IgD-negative memory B cell (primary cell): ENCODE data around the gene ACTR2. TPM values are rescaled to one million over a fixed set of nuclear protein-coding genes. Genes with fewer than 3 reads are reported as not detected.

Experiments
- H3K27ac Mint-ChIP-seq, 3 donors: one replicate each; pipeline ENCODE4 v1.8.0; 2020 to 2022; ENCODE audit warnings: mild to moderate bottlenecking in 3 of 3, mixed read lengths in 3 of 3, moderate library complexity in 1 of 3
- H3K27me3 Mint-ChIP-seq: one replicate; pipeline ENCODE4 v1.8.0; 2021; ENCODE audit warnings: mixed read lengths
- H3K36me3 Mint-ChIP-seq: one replicate; pipeline ENCODE4 v1.8.0; 2020; ENCODE audit warnings: mild to moderate bottlenecking, mixed read lengths
- H3K4me1 Mint-ChIP-seq, 3 donors: one replicate each; pipeline ENCODE4 v1.8.0; 2020 to 2022; ENCODE audit warnings: mixed read lengths in 3 of 3, mild to moderate bottlenecking in 1 of 3
- H3K4me3 Mint-ChIP-seq, 4 donors: one replicate each; pipeline ENCODE4 v1.8.0; 2020 to 2022; ENCODE audit warnings: mild to moderate bottlenecking in 4 of 4, mixed read lengths in 4 of 4, moderate library complexity in 3 of 4
- H3K9me3 Mint-ChIP-seq, 3 donors: one replicate each; pipeline ENCODE4 v1.8.0; 2020 to 2021; ENCODE audit warnings: mixed read lengths in 3 of 3, mild to moderate bottlenecking in 1 of 3
- polyA plus RNA-seq: library from polyadenylated mRNA; unstranded; fragments of 300-500 nt; fragmentation: Illumina TruSeq; gene quantifications from one replicate; pipeline ENCODE4 v1.2.3, GENCODE V29; 2021

The ACTR2 gene
- polyA plus RNA-seq, 1 donor from 2014 or later, result 296 TPM

DNA sequence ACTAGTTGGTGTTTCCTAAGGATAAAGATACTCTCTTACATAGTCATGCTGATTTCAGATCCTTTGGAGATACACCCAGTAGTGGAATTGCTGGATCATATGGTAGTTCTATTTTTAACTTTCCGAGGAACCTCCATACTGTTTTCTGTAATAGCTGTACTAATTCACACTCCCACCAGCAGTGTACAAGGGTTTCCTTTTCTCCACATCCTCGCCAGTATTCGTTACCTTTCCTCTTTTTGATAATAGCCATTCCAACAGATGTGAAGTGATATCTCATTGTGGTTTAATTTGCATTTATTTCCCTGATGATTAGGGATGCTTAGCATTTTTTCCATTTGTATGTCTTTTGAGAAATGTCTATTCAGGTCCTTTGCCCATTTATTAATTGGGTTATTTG, 34.0 kb downstream of the ACTR2 start:
- Mint-ChIP-seq H3K27ac (no peak overlapping the region), H3K4me3 (no peak overlapping the region), H3K36me3 (no peaks in the 10 kb centered on the region)

DNA sequence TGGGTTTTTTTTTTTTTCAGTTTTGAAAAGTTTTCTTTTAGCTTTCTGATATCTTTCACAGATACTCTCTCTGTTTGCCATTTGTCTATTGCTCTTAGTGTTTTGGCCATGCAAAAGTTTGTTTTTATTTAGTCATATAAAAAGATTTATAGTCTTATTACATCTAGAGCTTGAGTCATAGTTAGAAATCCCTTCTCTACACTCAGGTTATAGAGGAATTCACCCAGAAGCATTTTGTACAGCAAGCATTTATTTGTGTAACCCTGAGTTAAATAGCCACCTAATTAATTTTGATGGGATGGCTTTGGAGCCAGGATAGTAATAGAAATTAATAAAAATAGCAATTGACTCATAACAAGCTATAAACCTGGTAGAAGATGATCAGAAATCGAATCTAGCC, 35.6 kb downstream of the ACTR2 start:
- Mint-ChIP-seq H3K9me3 (no peaks in the 10 kb centered on the region), H3K4me3 (no peak overlapping the region), H3K27me3 (no peaks in the 10 kb centered on the region), H3K36me3 (peaks cover 2% of the 10 kb centered on the region), H3K4me1 (peaks cover 4 to 8% (median 5%) of the 10 kb centered on the region in 3 donors), H3K27ac (peak overlapping the region in 1 of 3 donors; percentile 16)

More for the DNA sequence above, 34.0 kb downstream of the ACTR2 start:
- peaks cover 4 to 11% (median 6%) of the 10 kb centered on the region in 3 donors for H3K4me1 Mint-ChIP-seq
- H3K9me3 Mint-ChIP-seq, result no peaks in the 10 kb centered on the region
- no peaks in the 10 kb centered on the region for H3K27me3 Mint-ChIP-seq

DNA sequence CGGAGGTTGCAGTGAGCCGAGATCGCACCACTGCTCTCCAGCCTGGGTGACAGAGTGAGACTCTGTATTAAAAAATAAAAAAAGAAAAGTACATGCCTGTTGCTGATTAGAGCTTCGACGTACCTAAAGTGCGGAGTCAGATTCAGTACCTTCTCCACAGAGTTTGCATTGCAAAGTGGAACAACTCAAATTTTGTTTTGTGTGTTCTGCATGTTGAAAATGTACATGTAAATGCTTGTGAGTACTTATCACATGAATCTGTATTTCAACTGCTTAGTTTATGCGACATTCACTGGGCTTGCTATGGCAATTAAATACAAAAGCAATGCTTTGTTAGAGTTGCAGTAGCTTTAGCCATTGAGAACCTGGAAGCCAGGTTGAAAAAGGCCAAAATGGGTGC, 36.4 kb downstream of the ACTR2 start:
- H3K4me3 Mint-ChIP-seq, result no peak overlapping the region
- peaks cover 2 to 4% (median 3%) of the 10 kb centered on the region in 3 donors for H3K4me1 Mint-ChIP-seq
- peaks cover 2% of the 10 kb centered on the region for H3K36me3 Mint-ChIP-seq
- H3K27me3 Mint-ChIP-seq, result no peaks in the 10 kb centered on the region
- no peaks in the 10 kb centered on the region for H3K9me3 Mint-ChIP-seq
- peak overlapping the region in 1 of 3 donors; percentile 63 for H3K27ac Mint-ChIP-seq

DNA sequence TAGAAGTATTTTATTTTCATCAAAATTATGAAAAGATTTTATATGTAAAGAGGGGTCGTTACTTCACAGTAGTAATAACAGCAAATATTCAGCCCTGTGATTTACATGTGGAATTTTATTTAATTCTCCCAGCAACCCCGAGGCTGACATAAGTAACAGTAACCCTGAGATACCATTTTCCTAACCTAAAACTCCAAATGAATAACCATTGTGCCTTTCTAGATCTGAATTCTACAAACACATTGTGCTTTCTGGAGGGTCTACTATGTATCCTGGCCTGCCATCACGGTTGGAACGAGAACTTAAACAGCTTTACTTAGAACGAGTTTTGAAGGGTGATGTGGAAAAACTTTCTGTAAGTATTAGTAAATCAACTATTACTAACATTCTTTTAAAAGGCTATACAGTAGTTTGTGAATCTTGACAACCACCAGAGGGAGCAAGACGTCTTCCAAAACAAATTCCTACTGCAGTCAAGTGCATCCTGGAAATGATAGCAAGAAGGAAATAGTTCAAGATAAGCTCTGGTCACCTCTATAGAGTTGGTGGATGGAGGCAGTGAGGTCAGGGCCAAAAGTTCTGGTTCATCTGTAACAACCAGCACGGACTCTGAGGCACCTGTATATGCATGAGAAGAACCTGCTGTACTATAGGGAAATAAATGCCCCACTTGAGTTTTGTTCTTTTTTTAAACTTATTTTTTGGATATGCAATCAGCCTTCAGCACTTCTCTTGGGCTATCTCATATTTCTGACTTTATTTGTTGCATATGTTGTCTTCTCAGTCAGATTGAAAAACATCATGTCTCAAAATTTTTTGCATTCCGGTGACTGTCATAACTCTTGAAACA, 37.4 kb downstream of the ACTR2 start:
- H3K4me1 Mint-ChIP-seq, result peaks cover 2 to 4% (median 3%) of the 10 kb centered on the region in 3 donors
- H3K27me3 Mint-ChIP-seq, result no peaks in the 10 kb centered on the region
- H3K9me3 Mint-ChIP-seq, result no peaks in the 10 kb centered on the region
- H3K27ac Mint-ChIP-seq, result no peak overlapping the region
- no peak overlapping the region for H3K4me3 Mint-ChIP-seq
- H3K36me3 Mint-ChIP-seq, result peaks cover 2% of the 10 kb centered on the region

DNA sequence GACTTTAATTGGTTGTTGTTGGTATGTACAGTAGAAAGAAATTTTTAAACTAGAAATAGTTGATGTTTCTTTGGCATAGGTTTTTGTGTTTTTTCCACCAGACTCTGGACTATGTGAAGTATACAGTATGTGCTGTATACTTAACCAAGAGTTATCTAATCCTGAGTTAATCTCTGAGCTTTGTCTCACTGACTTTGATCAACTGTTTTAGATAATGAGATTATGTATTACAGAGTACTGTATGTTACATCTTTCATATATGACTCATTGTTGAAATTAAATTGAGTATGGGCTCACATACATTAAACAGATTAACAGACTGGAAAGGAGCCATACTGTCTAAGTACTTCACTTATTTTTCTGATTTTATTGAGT, 38.0 kb downstream of the ACTR2 start:
- no peaks in the 10 kb centered on the region for H3K9me3 Mint-ChIP-seq
- H3K27ac Mint-ChIP-seq, result no peak overlapping the region
- H3K36me3 Mint-ChIP-seq, result peaks cover 2% of the 10 kb centered on the region
- H3K4me3 Mint-ChIP-seq, result no peak overlapping the region
- peaks cover 1 to 4% (median 2%) of the 10 kb centered on the region in 3 donors for H3K4me1 Mint-ChIP-seq
- H3K27me3 Mint-ChIP-seq, result no peaks in the 10 kb centered on the region

DNA sequence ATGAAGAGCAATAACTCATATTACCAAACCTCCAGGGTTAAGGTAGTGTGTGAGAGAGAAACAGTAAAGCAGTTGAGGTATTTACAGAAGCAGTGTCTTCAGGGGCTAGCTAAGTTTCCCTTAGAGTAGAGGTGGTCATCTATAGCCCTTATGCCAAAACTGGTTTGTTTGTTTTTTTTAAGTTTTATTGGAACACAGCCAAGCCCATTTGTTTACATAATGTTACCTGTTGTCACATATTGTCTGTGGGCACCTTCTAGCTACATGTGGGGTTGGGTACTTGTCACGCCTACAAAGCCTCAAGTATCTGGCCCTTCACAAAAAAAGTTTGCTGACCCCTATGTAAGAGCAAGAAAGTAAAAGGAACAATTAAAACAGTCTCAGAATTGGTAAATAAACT, 39.4 kb downstream of the ACTR2 start:
- Mint-ChIP-seq H3K27ac (no peak overlapping the region), H3K27me3 (no peaks in the 10 kb centered on the region), H3K9me3 (no peaks in the 10 kb centered on the region), H3K4me1 (peaks cover 0 to 4% (median 1%) of the 10 kb centered on the region in 3 donors), H3K4me3 (no peak overlapping the region), H3K36me3 (peaks cover 2% of the 10 kb centered on the region)

DNA sequence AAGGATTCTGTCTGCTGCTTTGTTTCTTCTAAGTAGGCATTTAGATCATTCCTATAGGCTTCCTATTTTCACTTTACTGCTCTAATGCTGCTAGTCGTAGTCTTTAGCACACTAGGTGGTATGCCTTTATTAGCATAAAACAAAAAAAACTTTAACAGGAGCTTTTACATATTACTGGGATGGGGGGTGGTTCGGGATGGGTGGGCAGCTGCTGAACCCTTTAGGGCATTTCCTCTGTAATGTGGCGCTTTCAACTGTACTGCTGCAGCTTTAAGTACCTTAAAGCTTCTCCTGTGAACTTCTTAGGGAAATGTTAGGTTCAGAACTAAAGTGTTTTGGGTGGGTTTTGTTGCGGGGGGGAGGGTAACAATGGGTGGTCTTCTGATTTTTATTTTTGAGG, 41.3 kb downstream of the ACTR2 start:
- Mint-ChIP-seq H3K9me3 (no peaks in the 10 kb centered on the region), H3K36me3 (peaks cover 2% of the 10 kb centered on the region), H3K4me1 (peaks cover 0 to 4% (median 1%) of the 10 kb centered on the region in 3 donors), H3K27ac (no peak overlapping the region), H3K27me3 (no peaks in the 10 kb centered on the region), H3K4me3 (no peak overlapping the region)

DNA sequence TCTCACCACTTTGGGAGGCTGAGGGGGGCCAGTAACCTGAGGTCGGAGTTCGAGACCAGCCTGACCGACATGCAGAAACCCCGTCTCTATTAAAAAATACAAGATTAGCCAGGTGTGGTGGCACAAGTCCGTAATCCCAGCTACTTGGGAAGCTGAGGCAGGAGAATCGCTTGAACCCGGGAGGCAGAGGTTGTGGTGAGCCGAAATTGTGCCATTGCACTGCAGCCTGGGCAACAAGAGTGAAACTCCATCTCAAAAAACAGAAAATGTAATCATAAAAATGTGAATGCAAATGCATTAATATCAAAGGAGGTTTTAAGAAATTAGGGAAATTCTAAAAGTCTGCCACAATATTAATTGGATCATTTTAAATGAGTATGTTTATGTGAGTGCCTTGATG, 45.7 kb downstream of the ACTR2 start:
- Mint-ChIP-seq H3K4me1 (peaks cover 0 to 3% (median 1%) of the 10 kb centered on the region in 3 donors), H3K27ac (no peak overlapping the region), H3K9me3 (no peaks in the 10 kb centered on the region), H3K27me3 (no peaks in the 10 kb centered on the region), H3K36me3 (peaks cover 2% of the 10 kb centered on the region), H3K4me3 (no peak overlapping the region)

DNA sequence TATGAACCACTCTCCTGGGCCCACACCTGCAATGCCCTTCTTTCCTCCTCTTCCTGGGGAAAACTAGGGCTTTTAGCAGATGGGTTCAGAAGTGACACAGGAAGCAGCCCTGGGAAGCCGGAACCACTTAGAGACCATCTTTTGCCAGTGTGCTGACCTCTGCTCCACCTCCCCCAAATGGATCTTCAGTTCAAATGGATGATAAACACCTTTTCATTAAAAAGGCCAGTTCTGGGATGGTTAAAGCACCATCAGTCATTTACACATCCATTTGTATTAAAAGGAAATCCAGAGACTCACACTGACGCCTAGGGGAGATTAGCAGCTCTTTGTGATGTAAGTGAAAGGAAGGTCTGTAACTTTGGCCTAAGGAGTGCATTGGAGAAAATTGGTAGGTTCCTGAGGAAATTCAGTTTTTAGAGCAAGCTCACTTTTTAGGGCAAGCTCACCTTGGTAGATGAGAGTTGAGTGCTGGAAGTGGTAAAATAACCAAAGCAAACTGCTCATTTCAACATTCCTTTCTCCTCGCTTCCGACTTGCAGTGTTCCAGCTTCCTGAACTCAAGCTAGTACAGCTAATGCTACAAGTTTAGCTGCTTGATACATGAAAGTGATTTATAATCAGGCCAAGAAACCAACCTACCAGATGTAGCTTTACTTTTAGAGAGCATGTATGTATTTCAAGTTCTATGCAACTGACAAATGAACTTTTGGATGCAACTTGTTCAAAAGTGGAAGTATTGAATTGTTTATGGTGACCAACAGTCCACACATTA, 47.7 kb downstream of the ACTR2 start:
- Mint-ChIP-seq H3K27ac (no peak overlapping the region), H3K4me1 (peaks cover 6 to 8% (median 7%) of the 10 kb centered on the region in 3 donors), H3K27me3 (peaks cover 2% of the 10 kb centered on the region), H3K36me3 (peaks cover 2% of the 10 kb centered on the region), H3K9me3 (no peaks in the 10 kb centered on the region), H3K4me3 (no peak overlapping the region)

DNA sequence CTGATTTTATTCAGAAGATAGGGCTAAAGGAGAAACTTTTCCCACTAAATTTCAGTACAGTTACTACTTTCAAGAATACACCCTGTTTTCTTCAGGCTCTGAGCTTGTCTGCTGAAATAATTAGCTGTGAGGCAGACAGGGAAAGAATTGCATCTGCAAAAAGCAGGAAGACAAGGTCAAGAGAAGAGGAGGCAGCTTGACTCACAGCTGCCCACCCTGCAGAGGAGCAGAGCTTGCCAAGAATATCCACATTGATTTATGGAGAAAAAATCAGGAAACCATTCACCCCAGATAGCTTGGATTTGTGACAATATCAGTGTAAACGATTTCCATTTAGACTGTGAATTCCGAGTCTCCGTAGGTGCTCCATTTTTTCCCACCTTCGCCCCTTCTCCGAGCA, 49.0 kb downstream of the ACTR2 start:
- peaks cover 6 to 8% (median 7%) of the 10 kb centered on the region in 3 donors for H3K4me1 Mint-ChIP-seq
- peaks cover 2% of the 10 kb centered on the region for H3K36me3 Mint-ChIP-seq
- no peaks in the 10 kb centered on the region for H3K9me3 Mint-ChIP-seq
- H3K27me3 Mint-ChIP-seq, result peaks cover 2% of the 10 kb centered on the region
- no peak overlapping the region for H3K4me3 Mint-ChIP-seq
- no peak overlapping the region for H3K27ac Mint-ChIP-seq

DNA sequence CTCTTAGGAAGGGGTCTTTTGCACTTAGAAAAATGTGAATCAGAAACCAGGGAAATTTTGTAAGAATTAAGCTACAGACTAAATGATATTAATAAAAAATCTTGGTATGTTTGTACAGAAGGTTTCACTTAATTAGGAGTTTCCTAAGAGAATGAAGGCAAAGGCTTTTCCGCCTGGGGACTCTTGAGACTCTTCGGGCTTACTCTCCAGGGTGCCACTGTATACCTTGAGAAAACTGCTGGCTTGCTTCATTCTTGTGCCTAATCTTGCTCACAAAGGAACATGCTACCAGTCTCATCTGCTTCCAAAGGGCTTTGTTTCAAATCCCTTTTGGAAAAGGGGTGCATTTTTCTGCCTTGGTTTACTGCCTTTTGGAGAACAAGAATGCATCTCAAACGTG, 49.5 kb downstream of the ACTR2 start:
- H3K27ac Mint-ChIP-seq, result no peak overlapping the region
- H3K27me3 Mint-ChIP-seq, result peaks cover 2% of the 10 kb centered on the region
- peaks cover 6 to 8% (median 7%) of the 10 kb centered on the region in 3 donors for H3K4me1 Mint-ChIP-seq
- no peak overlapping the region for H3K4me3 Mint-ChIP-seq
- peaks cover 2% of the 10 kb centered on the region for H3K36me3 Mint-ChIP-seq
- no peaks in the 10 kb centered on the region for H3K9me3 Mint-ChIP-seq

DNA sequence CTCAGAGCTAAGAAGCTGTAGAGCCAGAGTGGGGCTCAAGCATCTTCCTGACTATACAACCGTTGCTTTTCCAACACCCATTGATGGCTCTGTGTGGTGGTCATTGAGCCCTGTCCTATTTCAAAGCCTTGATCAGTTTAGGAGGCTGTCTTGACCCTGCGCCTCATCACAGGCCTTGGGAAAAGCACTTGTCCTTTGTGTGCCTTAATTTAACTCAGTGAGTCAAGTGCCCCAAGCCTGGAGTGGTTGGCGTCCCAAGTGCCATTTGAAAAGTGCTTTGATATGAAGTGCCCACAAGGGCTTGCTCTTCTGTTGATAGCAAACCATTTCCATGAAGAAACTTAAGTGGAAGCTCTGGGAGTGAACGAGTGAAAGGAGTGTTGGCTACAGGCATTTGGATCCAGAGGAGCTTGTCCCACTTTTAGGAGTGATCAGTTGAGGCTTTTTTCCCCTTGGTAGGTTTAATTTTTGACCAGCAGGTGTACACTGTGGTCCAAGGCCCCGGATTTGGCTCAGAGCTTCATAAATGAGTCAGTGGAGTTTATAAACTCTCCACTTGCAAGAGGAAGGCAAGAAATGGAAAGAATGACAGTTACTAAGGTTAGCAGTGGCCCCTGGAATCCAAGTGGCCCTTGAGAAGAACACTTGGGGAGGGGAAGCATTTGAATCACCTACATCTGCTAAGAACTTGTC, 50.3 kb downstream of the ACTR2 start:
- Mint-ChIP-seq H3K27ac (peak overlapping the region in 1 of 3 donors; percentile 73), H3K36me3 (peaks cover 2% of the 10 kb centered on the region), H3K4me3 (no peak overlapping the region), H3K27me3 (peaks cover 6% of the 10 kb centered on the region), H3K9me3 (no peaks in the 10 kb centered on the region), H3K4me1 (peaks cover 6 to 8% (median 7%) of the 10 kb centered on the region in 3 donors)

DNA sequence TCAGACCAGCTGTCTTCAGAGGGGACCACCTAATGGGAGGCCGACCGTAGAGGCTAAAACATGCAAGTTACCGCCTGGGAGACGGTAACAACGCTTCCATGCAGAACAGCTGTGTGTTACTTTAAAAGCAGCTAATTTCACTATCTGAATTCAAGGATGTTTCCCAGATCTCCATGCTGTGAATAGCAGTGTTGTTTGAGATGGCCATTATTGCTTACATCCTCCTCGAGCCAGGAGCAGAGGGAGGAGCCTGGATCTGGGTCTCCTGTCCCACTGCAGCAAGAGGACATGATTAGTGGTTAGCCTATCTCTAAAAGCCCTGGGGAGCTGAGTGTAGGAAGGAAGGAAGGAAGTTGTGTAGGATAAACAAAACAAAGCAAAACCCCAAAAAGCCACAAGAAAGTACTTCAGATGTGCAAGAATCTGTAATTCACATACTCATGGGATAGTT, 50.9 kb downstream of the ACTR2 start:
- H3K4me3 Mint-ChIP-seq, result peak overlapping the region in 1 of 4 donors; percentile 21
- H3K4me1 Mint-ChIP-seq, result peaks cover 6 to 8% (median 7%) of the 10 kb centered on the region in 3 donors
- H3K9me3 Mint-ChIP-seq, result no peaks in the 10 kb centered on the region
- no peak overlapping the region for H3K27ac Mint-ChIP-seq
- H3K27me3 Mint-ChIP-seq, result peaks cover 6% of the 10 kb centered on the region
- peaks cover 2% of the 10 kb centered on the region for H3K36me3 Mint-ChIP-seq

DNA sequence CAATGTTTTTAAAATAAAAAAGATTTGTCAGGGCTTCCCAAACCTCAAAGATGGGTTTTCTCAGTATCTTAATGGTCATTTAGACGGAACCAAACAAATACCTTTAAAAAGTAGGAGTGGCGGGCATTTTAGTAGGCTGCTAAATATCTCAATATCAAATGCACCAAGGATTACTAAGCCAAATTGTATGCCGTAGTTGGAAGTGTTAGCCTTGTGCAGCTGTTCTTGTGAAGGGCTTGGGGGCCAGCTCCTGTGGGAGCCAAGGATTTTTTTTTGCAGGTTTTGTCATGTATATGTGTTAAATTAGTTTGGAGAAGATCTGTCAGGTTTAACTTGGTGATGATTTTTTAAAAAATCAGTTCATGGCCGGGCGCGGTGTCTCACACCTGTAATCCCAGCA, 52.1 kb downstream of the ACTR2 start:
- Mint-ChIP-seq H3K4me3 (peak overlapping the region in 2 of 4 donors; percentile 37 to 47), H3K27ac (no peak overlapping the region), H3K27me3 (peaks cover 6% of the 10 kb centered on the region), H3K4me1 (peaks cover 4 to 7% (median 6%) of the 10 kb centered on the region in 3 donors), H3K9me3 (no peaks in the 10 kb centered on the region), H3K36me3 (no peaks in the 10 kb centered on the region)
